HEK293 (cell line): Measurements from ENCODE around the gene RECQL.

Experiments used
- ATF2 ChIP-seq: fragments of 450-650 bp; formaldehyde crosslinking; IDR thresholded peaks from 2 replicates; pipeline ENCODE4 v1.5.1; 2016; ENCODE audit warnings: missing biosample characterization, missing genetic modification characterization, low read depth
- CTCF ChIP-seq: fragments of 450-650 bp; formaldehyde crosslinking; IDR thresholded peaks from 2 replicates; pipeline ENCODE4 v1.5.1; 2016; ENCODE audit warnings: missing biosample characterization, missing genetic modification characterization
- EGR2 ChIP-seq: fragments of 450-650 bp; formaldehyde crosslinking; IDR thresholded peaks from 2 replicates; pipeline ENCODE4 v1.5.1; 2016; ENCODE audit warnings: low read depth, missing biosample characterization, missing genetic modification characterization
- ZNF335 ChIP-seq: fragments of 450-650 bp; formaldehyde crosslinking; conservative IDR thresholded peaks from 2 replicates; pipeline ENCODE4 v1.5.1; 2016; ENCODE audit warnings: missing biosample characterization, missing genetic modification characterization
- ZNF580 ChIP-seq: fragments of 450-650 bp; formaldehyde crosslinking; IDR thresholded peaks from 2 replicates; pipeline ENCODE4 v1.5.1; 2016; ENCODE audit warnings: missing biosample characterization, missing genetic modification characterization
- ZNF830 ChIP-seq: fragments of 450-650 bp; IDR thresholded peaks from 2 replicates; pipeline ENCODE4 v1.5.0; 2018; ENCODE audit warnings: missing biosample characterization, missing genetic modification characterization, low read depth, mild to moderate bottlenecking, moderate library complexity
- ZSCAN5A ChIP-seq: fragments of 450-650 bp; formaldehyde crosslinking; IDR thresholded peaks from 2 replicates; pipeline ENCODE4 v1.5.1; 2016; ENCODE audit warnings: missing biosample characterization, missing genetic modification characterization

- TF ChIP-seq CTCF (tag by site-specific recombination) (no peak), ZNF580 (tag by site-specific recombination) (no peak), EGR2 (tag by site-specific recombination) (no peak), ZNF335 (tag by site-specific recombination) (no peak), ATF2 (no peak), ZSCAN5A (tag by site-specific recombination) (no peak), ZNF830 (no peak)
Observed at GRCh38 chr12:21526053-21526452, 24.6 kb upstream of the RECQL start, which contains the start of gene SPX.
